Caco-2 (cell line): ENCODE data around the gene ZBTB32. TPM values are rescaled to one million over a fixed set of nuclear protein-coding genes. Genes with fewer than 3 reads are reported as not detected.
A peak's percentile ranks its signal among the peaks of the same experiment; 100 is the strongest.

Experiments used
- BruUV-seq: library from RNA; stranded (reverse); fragments of 400-500 nt; replicated peaks from 2 replicates; lab custom pipeline; 2021; lab: Mats Ljungman, UMichigan
- CTCF ChIA-PET: fragments of 300-600 bp; sonication (Branson Sonifier 250); formaldehyde crosslinking; loops from one replicate; lab custom pipeline; 2022; ENCODE audit warnings: antibody characterized with exemption; lab: Charles Lee
- POLR2A ChIA-PET: fragments of 300-600 bp; sonication (Branson Sonifier 250); formaldehyde crosslinking; loops from one replicate; lab custom pipeline; 2022; ENCODE audit warnings: antibody characterized with exemption; lab: Charles Lee
- DNase-seq, 2 experiments: peaks; one replicate each; pipeline versions ENCODE4 v3.0.0 to v3.0.0-alpha.2; 2020 to 2022
- H3K27me3 ChIP-seq: replicated peaks from 2 replicates; pipeline ENCODE4 v1.6.0; 2011; ENCODE audit warnings: low read length; ENCODE audit not compliant: control insufficient read depth, insufficient read depth
- H3K36me3 ChIP-seq: 2 replicates; pipeline ENCODE4 v1.5.1; 2011; ENCODE audit warnings: low read length; ENCODE audit not compliant: control insufficient read depth, insufficient read depth
- H3K4me1 ChIP-seq: fragments of 250-450 bp; sonication (Bioruptor Pico); 2 replicates; pipeline ENCODE4 v1.5.1; 2020; ENCODE audit warnings: mild to moderate bottlenecking
- H3K4me3 ChIP-seq: 2 replicates; pipeline ENCODE4 v1.5.1; 2011; ENCODE audit warnings: low read depth, mild to moderate bottlenecking, control low read depth, low read length
- H3K9me3 ChIP-seq: fragments of 250-450 bp; sonication (Bioruptor Pico); 2 replicates; pipeline ENCODE4 v1.5.1; 2020; ENCODE audit warnings: mild to moderate bottlenecking, moderate library complexity
- H3K27ac Mint-ChIP-seq: one replicate; pipeline ENCODE4 v1.8.0; 2022; ENCODE audit warnings: mixed read lengths; ENCODE audit not compliant: unreplicated experiment
- H3K27me3 Mint-ChIP-seq: one replicate; pipeline ENCODE4 v1.8.0; 2022; ENCODE audit warnings: mixed read lengths; ENCODE audit not compliant: insufficient read depth, unreplicated experiment
- H3K36me3 Mint-ChIP-seq: one replicate; pipeline ENCODE4 v1.8.0; 2022; ENCODE audit warnings: mild to moderate bottlenecking, mixed read lengths; ENCODE audit not compliant: insufficient read depth, unreplicated experiment
- H3K4me1 Mint-ChIP-seq: one replicate; pipeline ENCODE4 v1.8.0; 2022; ENCODE audit warnings: low read depth, mixed read lengths; ENCODE audit not compliant: unreplicated experiment
- H3K4me3 Mint-ChIP-seq: one replicate; pipeline ENCODE4 v1.8.0; 2022; ENCODE audit warnings: mild to moderate bottlenecking, moderate library complexity, mixed read lengths; ENCODE audit not compliant: unreplicated experiment
- H3K9me3 Mint-ChIP-seq: one replicate; pipeline ENCODE4 v1.8.0; 2022; ENCODE audit warnings: mixed read lengths; ENCODE audit not compliant: unreplicated experiment
- intact Hi-C: fragments of 100-400 bp; cut with micrococcal nuclease; formaldehyde crosslinking; loops from one replicate; pipeline ENCODE4 v1.10.0; 2022; ENCODE audit not compliant: unreplicated experiment
- total RNA-seq: library from RNA; stranded (reverse); gene quantifications from 2 replicates; pipeline ENCODE4 v1.2.3, GENCODE V29; 2022
- TF ChIP-seq, protein P1 (sequence below), 2 experiments: fragments of 200-600 bp in 1 of 2; IDR thresholded peaks; 1 replicate in 1 of 2; 2 replicates in 1 of 2; pipeline versions ENCODE4 v1.5.1 to v1.8.0; 2011 to 2022; ENCODE audit warnings: antibody characterized with exemption in 1 of 2, control low read depth in 1 of 2, inconsistent platforms in 1 of 2, low read depth in 1 of 2, low read length in 1 of 2, mild to moderate bottlenecking in 1 of 2, moderate library complexity in 1 of 2; ENCODE audit not compliant: insufficient read depth in 1 of 2, severe bottlenecking in 1 of 2, unreplicated experiment in 1 of 2

Gene ZBTB32
- total RNA-seq, 1 experiment from 2014 or later, result not detected

- no peak for DNase-seq
- Histone ChIP-seq H3K4me1 (peaks cover 6% of the 10 kb centered on the region), H3K9me3 (no peaks in the 10 kb centered on the region), H3K4me3 (no peak overlapping the region), H3K36me3 (no peaks in the 10 kb centered on the region), H3K27me3 (no peaks in the 10 kb centered on the region)
- H3K36me3 Mint-ChIP-seq, result peaks cover 33% of the 10 kb centered on the region
- H3K4me1 Mint-ChIP-seq, result peaks cover 11% of the 10 kb centered on the region
- TF ChIP-seq, protein P1, sequence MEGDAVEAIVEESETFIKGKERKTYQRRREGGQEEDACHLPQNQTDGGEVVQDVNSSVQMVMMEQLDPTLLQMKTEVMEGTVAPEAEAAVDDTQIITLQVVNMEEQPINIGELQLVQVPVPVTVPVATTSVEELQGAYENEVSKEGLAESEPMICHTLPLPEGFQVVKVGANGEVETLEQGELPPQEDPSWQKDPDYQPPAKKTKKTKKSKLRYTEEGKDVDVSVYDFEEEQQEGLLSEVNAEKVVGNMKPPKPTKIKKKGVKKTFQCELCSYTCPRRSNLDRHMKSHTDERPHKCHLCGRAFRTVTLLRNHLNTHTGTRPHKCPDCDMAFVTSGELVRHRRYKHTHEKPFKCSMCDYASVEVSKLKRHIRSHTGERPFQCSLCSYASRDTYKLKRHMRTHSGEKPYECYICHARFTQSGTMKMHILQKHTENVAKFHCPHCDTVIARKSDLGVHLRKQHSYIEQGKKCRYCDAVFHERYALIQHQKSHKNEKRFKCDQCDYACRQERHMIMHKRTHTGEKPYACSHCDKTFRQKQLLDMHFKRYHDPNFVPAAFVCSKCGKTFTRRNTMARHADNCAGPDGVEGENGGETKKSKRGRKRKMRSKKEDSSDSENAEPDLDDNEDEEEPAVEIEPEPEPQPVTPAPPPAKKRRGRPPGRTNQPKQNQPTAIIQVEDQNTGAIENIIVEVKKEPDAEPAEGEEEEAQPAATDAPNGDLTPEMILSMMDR (IDR thresholded peaks at IDR 0.05; ENCODE audit: insufficient read depth in 1 of 2, low read depth in 1 of 2, low read length in 1 of 2, severe bottlenecking in 1 of 2, unreplicated experiment in 1 of 2), result no peak
- H3K4me3 Mint-ChIP-seq, result peak overlapping the region; percentile 64
- H3K27ac Mint-ChIP-seq, result no peak overlapping the region
- no peaks in the 10 kb centered on the region for H3K9me3 Mint-ChIP-seq
- CTCF ChIA-PET, result no interaction called here
- intact Hi-C loops, result loop anchor here (5.0 kb wide), 1 partner anchor 107 kb away; the partner anchor contains the start of gene COX6B1
- POLR2A ChIA-PET, result no interaction called here
- BruUV-seq, result no TSS peak
- H3K27me3 Mint-ChIP-seq, result no peaks in the 10 kb centered on the region
Observed at GRCh38 chr19:35754370-35755130, 50.2 kb downstream of the ZBTB32 start.

- ChIA-PET CTCF (no interaction called here), POLR2A (no interaction called here)
- no peaks in the 10 kb centered on the region for H3K9me3 ChIP-seq
- H3K4me1 ChIP-seq, result peaks cover 6% of the 10 kb centered on the region
- Mint-ChIP-seq H3K9me3 (no peaks in the 10 kb centered on the region), H3K27ac (no peak overlapping the region), H3K4me1 (peaks cover 6% of the 10 kb centered on the region), H3K36me3 (peaks cover 30% of the 10 kb centered on the region), H3K4me3 (peak overlapping the region; percentile 64), H3K27me3 (no peaks in the 10 kb centered on the region)
- no peaks in the 10 kb centered on the region for H3K27me3 ChIP-seq
- intact Hi-C loops, result loop anchor here (5.0 kb wide), 1 partner anchor 108 kb away; the partner anchor contains the start of gene COX6B1
- no peaks in the 10 kb centered on the region for H3K36me3 ChIP-seq
- no peak for DNase-seq
- peak overlapping the region; percentile 27 for H3K4me3 ChIP-seq
- TF ChIP-seq, protein P1 (IDR thresholded peaks at IDR 0.05; ENCODE audit: insufficient read depth in 1 of 2, low read depth in 1 of 2, low read length in 1 of 2, severe bottlenecking in 1 of 2, unreplicated experiment in 1 of 2), result no peak
- BruUV-seq, result no TSS peak
Observed at GRCh38 chr19:35755131-35755549, 50.8 kb downstream of the ZBTB32 start.

DNA sequence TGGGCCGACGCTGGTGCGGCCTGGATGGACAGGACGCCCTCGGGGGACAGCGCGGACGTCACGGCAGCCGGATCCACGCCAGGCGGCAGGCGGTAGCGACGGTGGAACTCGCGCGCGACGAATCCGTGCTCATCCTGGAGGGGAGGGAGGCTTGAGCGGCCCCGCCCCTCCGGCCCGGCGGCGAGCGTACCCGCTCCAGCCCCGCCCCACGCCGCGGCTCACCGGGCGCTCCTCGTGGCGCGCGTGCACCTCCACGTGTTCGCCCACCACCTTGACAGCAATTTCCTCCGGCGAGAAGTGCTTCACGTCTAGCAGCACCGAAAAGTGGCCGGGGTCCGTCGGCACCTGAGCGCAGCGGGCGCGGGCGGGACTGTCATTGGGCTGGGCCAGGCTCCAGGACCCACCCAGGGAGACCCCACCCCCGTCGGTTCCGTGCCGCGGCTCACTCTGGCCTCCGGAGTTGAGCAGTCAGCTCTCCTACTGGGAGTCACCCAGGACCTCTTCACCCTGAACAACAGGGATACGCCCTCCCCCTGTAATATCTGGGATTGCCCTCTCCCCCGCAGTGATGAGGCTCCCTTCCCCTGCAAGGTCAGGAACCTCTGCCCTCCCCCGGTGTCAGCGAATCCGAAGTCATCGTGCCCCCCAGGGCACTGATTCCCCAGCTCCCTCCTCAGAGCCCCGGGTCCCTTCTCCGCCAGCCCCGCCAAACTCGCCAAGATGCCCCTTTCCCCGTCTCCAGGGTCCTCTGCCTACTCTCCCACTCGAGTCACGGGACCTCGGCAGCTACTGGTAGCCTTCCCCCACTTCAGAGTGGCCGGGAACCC lies 51.4 kb downstream of the ZBTB32 start:
- no peak for DNase-seq
- POLR2A ChIA-PET, result no interaction called here
- CTCF ChIA-PET, result no interaction called here

More for the DNA sequence above, 51.4 kb downstream of the ZBTB32 start:
- Histone ChIP-seq H3K9me3 (no peaks in the 10 kb centered on the region), H3K36me3 (no peaks in the 10 kb centered on the region), H3K4me1 (peaks cover 6% of the 10 kb centered on the region), H3K27me3 (no peaks in the 10 kb centered on the region), H3K4me3 (peak overlapping the region; percentile 27)
- H3K27me3 Mint-ChIP-seq, result no peaks in the 10 kb centered on the region
- TF ChIP-seq, protein P1 (IDR thresholded peaks at IDR 0.05; ENCODE audit: insufficient read depth in 1 of 2, low read depth in 1 of 2, low read length in 1 of 2, severe bottlenecking in 1 of 2, unreplicated experiment in 1 of 2), result no peak
- peaks cover 6% of the 10 kb centered on the region for H3K4me1 Mint-ChIP-seq
- H3K27ac Mint-ChIP-seq, result no peak overlapping the region
- intact Hi-C loops, result loop anchor here (2.0 to 5.0 kb wide), 2 partner anchors 108 to 299 kb away; partner anchors contain the start of genes COX6B1, THAP8 and WDR62
- BruUV-seq, result no TSS peak
- H3K9me3 Mint-ChIP-seq, result no peaks in the 10 kb centered on the region
- peaks cover 25% of the 10 kb centered on the region for H3K36me3 Mint-ChIP-seq
- H3K4me3 Mint-ChIP-seq, result peak overlapping the region; percentile 64
